Stimulated activated CD4-positive, alpha-beta T cell treated with anti-CD3 and anti-CD28 coated beads, Interleukin-15, amount 100 ng/mL, for 1 hour (primary cell): ENCODE data around the gene PLA2G12B.
"Not testable (repeated sequence)": the region's sequence is repeated elsewhere in the genome, so short reads cannot be mapped to it uniquely, and the experiment has no call there.

Experiments
- DNase-seq, 2 donors: peaks; one replicate each; pipeline ENCODE4 v3.0.0-alpha.2; 2020; ENCODE audit warnings: low read depth in 1 of 2, low spot score in 1 of 2

The PLA2G12B gene

GRCh38 chr10:72943498-72944234, 10.9 kb downstream of the PLA2G12B start:
- no peak for DNase-seq

GRCh38 chr10:72935361-72935760, 19.2 kb downstream of the PLA2G12B start:
- DNase-seq: no peak

- no peak for DNase-seq
Observed at GRCh38 chr10:72932259-72933015, 22.2 kb downstream of the PLA2G12B start.

GRCh38 chr10:72930276-72930675, 24.3 kb downstream of the PLA2G12B start:
- no peak for DNase-seq

- DNase-seq: no peak
Observed at GRCh38 chr10:72928798-72929197, 25.8 kb downstream of the PLA2G12B start.

- no peak for DNase-seq
Observed at GRCh38 chr10:72927485-72927884, 27.1 kb downstream of the PLA2G12B start.

DNA sequence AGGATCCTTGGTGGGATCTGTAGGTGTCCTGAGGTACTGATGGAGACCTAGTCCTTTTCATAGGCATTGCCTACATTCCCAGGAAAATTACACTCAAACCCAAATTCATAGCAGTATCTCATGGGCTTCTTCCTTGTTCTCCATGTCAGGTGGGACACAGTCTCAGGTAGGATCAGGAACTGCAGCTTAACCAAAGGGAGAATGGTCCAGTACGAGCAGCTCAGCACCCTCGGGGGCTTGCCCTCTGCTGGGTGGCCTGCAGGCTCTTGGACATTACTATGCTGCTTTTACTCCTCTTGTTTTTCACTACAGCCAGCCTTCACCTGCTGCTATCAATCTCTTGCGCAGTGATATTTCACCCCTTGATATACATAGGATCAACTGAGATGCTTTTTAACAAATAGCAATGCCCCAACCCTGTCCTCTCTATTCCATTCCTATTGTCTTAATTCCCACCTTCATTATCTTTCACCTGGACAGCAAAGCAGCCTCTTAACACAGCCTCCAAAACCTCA, 28.6 kb downstream of the PLA2G12B start:
- no peak for DNase-seq

DNA sequence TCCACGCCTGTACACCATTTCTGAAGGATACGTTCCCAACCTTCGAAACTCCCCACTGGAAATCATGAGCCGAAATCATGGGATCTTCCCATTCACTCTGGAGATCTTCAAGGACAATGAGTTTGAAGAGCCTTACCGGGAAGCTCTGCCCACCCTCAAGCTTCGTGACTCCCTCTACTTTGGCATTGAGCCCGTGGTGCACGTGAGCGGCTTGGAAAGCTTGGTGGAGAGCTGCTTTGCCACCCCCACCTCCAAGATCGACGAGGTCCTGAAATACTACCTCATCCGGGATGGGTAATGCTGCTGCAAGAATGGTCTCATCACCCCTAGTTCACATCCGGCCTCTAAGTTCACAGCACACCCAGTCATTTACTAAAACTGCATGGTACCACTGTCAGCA, 30.3 kb downstream of the PLA2G12B start:
- DNase-seq: no peak

DNA sequence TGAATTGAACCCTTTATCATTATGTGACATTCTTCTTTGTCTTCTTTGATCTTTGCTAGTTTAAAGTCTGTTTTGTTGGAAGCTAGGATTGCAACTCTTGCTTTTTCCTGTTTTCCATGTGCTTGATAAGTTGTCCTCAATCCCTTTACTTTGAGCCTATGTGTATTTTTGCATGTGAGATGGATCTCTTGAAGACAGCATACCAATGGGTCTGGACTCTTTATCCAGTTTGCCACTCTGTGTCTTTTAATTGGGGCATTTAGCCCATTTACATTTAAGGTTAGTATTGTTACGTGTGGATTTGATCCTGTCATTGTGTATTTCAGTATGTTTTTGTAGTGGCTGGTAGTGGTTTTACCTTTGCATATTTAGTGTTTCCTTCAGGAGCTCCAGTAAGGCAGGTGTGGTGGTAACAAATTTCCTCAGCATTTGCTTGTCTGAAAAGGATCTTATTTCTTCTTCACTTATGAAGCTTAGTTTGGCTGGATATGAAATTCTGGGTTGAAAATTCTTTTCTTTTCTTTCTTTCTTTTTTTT, 33.4 kb downstream of the PLA2G12B start:
- DNase-seq: not testable (repeated sequence)

DNA sequence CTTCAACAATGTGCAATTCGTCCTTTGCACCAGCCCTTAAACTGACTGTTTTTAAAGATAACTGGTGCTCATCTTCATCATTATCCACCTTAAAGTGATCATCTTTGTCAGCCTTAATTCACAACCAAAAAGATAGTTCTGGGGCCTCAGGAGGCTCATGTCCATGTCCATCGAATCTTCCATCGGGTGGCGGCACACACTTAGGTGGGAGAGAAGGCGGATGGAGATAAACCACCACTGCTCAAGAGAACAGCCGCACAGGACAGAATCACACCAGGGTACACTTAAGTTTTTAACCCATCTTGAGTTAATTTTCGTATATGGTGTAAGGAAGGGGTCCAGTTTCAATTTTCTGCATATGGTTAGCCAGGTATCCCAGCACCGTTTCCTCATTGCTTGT, 36.3 kb downstream of the PLA2G12B start:
- no peak for DNase-seq

- not testable (repeated sequence) for DNase-seq
Observed at GRCh38 chr10:72917803-72918332, 36.7 kb downstream of the PLA2G12B start.

- DNase-seq: not testable (repeated sequence)
Observed at GRCh38 chr10:72917201-72917600, 37.4 kb downstream of the PLA2G12B start.

DNA sequence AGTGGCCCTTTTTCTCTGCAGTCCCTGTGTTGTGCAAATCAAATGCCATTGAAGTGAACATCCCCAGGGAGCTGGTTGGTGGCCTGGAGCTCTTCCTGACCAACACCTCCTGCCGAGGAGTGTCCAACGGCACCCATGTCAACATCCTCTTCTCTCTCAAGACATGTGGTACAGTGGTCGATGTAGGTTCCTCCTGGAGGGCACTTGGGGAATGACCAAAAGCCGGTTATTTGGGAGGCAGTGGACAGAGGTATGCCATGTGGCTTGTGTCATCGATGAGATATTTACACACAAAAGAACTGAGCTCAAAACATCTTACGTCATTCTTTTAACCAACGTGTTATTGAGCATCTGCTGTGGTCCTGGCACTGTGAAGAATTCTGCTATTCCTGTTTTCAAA, 41.3 kb downstream of the PLA2G12B start:
- DNase-seq: no peak

- DNase-seq: no peak
Observed at GRCh38 chr10:72912736-72913135, 41.9 kb downstream of the PLA2G12B start.

- no peak for DNase-seq
Observed at GRCh38 chr10:72911758-72912157, 42.8 kb downstream of the PLA2G12B start.

DNA sequence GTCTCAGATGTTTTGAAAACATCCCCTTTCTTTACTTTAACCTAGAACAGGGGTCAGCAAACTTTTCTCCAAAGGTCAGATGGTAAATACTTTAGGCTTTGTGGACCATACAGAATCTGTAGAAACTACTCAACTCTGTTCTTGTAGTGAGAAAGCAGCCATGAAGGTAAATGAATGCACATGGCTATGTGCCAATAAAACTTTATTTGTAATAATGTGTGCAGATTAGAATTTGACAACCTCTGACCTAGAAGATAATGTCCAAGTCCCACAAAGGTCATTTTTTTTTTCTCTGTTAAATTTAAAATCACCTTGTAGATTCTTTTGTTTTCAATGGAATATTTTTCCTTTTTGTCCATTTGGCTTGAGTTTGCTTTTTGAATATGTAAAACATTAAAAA, 43.9 kb downstream of the PLA2G12B start:
- no peak for DNase-seq

- DNase-seq: no peak
Observed at GRCh38 chr10:72906446-72906845, 48.2 kb downstream of the PLA2G12B start.

DNA sequence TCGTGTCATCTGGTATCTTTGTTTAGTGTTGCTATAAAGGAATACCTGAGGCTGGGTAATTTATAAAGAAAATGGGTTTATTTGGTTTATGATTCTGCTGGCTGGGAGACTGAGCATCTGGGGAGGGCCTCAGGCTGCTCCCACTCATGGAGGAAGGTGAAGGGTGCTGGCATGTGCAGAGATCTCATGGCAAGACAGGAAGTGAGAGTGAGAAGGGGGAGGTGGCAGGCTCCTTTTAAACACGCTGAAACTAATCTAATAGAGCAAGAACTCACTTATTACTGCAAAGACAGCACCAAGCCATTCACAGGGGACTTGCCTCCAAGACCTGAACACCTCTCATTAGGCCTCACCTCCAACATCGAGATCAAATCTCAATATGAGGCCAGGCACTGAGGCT, 49.8 kb downstream of the PLA2G12B start:
- DNase-seq: no peak

DNA sequence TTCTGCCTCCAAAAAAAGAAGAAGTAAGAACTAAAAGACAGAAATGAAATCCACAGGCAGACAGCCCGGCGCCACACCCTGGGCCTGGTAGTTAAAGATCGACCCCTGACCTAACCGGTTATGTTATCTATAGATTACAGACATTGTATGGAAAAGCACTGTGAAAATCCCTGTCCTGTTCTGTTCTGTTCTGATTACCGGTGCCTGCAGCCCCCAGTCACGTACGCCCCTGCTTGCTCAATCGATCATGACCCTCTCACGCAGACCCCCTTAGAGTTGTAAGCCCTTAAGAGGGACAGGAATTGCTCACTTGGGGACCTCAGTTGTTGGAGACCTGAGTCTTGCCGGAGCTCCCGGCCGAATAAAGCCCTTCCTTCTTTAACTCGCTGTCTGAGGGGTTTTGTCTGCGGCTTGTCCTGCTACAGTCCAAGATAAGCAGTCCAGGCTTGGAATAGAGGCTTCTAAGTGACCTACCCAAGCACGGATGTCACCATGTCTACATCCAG, 50.6 kb downstream of the PLA2G12B start:
- DNase-seq: not testable (repeated sequence)

GRCh38 chr10:72899545-72899944, 55.1 kb downstream of the PLA2G12B start:
- no peak for DNase-seq

- DNase-seq: no peak
Observed at GRCh38 chr10:72898616-72899015, 56.0 kb downstream of the PLA2G12B start.
